NCI-H82 (cell line): Measurements from ENCODE around the gene ARHGAP18.
A peak's percentile ranks its signal among the peaks of the same experiment; 100 is the strongest.

Experiments
- DNase-seq: peaks from one replicate; lab custom pipeline; 2025; lab: John Stamatoyannopoulos, UW

Gene ARHGAP18

GRCh38 chr6:129643176-129643575 lies 66.8 kb downstream of the ARHGAP18 start:
- DNase-seq: no peak

- DNase-seq: no peak
Measured at GRCh38 chr6:129642322-129642721, 67.7 kb downstream of the ARHGAP18 start.

- DNase-seq: no peak
Measured at GRCh38 chr6:129641344-129641743, 68.6 kb downstream of the ARHGAP18 start.

GRCh38 chr6:129638686-129639085 lies 71.3 kb downstream of the ARHGAP18 start:
- DNase-seq: no peak

GRCh38 chr6:129638055-129638684 lies 71.8 kb downstream of the ARHGAP18 start:
- DNase-seq: no peak

- DNase-seq: no peak
Measured at GRCh38 chr6:129637340-129638054, 72.5 kb downstream of the ARHGAP18 start.

- DNase-seq: no peak
Measured at GRCh38 chr6:129635396-129636130, 74.4 kb downstream of the ARHGAP18 start.

GRCh38 chr6:129634411-129635230 lies 75.4 kb downstream of the ARHGAP18 start:
- DNase-seq: no peak

GRCh38 chr6:129633529-129633928 lies 76.4 kb downstream of the ARHGAP18 start:
- no peak for DNase-seq

GRCh38 chr6:129632172-129632613 lies 77.8 kb downstream of the ARHGAP18 start:
- no peak for DNase-seq

GRCh38 chr6:129631070-129631469 lies 78.9 kb downstream of the ARHGAP18 start:
- DNase-seq: no peak

GRCh38 chr6:129630596-129630995 lies 79.4 kb downstream of the ARHGAP18 start:
- DNase-seq: no peak

- DNase-seq: no peak
Measured at GRCh38 chr6:129628101-129628815, 81.7 kb downstream of the ARHGAP18 start.

GRCh38 chr6:129624488-129624887 lies 85.5 kb downstream of the ARHGAP18 start:
- no peak for DNase-seq

- no peak for DNase-seq
Measured at GRCh38 chr6:129623008-129623732, 86.8 kb downstream of the ARHGAP18 start.

GRCh38 chr6:129621252-129621651 lies 88.7 kb downstream of the ARHGAP18 start:
- peak; percentile 37 for DNase-seq

GRCh38 chr6:129620234-129620610 lies 89.8 kb downstream of the ARHGAP18 start:
- no peak for DNase-seq

- no peak for DNase-seq
Measured at GRCh38 chr6:129619579-129620233, 90.3 kb downstream of the ARHGAP18 start.

GRCh38 chr6:129617986-129618385 lies 92.0 kb downstream of the ARHGAP18 start:
- no peak for DNase-seq

GRCh38 chr6:129615496-129615895 lies 94.5 kb downstream of the ARHGAP18 start:
- no peak for DNase-seq
